Fibroblast of the aortic adventitia (primary cell): ENCODE measurements around the gene KMT5C. TPM values are rescaled to one million over a fixed set of nuclear protein-coding genes. Genes with fewer than 3 reads are reported as not detected.

ENCODE experiments used
- DNase-seq: peaks from one replicate; pipeline ENCODE4 v3.0.0-alpha.2; 2010; ENCODE audit warnings: low read depth
- H3K4me3 ChIP-seq: 2 replicates; pipeline ENCODE4 v1.5.1; 2011; ENCODE audit warnings: low read depth, mild to moderate bottlenecking, control low read depth, low read length, moderate library complexity
- total RNA-seq: library from RNA; depleted of rRNA; stranded (reverse); fragments of >200 nt; gene quantifications from 2 replicates; pipeline ENCODE4 v1.2.3, GENCODE V29; 2012; ENCODE audit warnings: low replicate concordance
- TF ChIP-seq, protein P1 (sequence below): IDR thresholded peaks from 2 replicates; pipeline ENCODE4 v1.5.1; 2011; ENCODE audit warnings: mild to moderate bottlenecking, low read length, control low read depth, inconsistent platforms; ENCODE audit not compliant: insufficient read depth

KMT5C gene
- total RNA-seq, 1 donor = 6.7 TPM

DNA sequence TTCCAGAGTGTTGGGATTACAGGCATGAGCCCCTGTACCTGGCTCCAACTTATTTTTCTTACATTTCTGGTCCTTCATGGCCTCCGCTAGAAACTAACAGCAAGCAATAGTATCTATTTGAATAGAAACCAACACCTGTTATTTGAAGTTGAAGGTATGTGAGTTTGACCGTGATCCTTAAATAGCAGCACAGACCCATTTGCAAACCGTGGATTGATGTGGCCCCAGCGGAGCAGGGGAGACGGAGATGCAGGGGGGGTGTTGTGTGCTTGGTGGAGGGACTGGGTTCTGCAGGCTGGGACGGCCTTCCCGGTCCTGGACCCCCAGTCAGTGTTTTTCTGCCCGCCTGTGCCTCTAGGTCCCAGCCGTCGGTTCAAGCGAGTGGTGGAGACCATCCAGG lies 31.4 kb upstream of the KMT5C start:
- DNase-seq = no peak
- TF ChIP-seq, protein P1, sequence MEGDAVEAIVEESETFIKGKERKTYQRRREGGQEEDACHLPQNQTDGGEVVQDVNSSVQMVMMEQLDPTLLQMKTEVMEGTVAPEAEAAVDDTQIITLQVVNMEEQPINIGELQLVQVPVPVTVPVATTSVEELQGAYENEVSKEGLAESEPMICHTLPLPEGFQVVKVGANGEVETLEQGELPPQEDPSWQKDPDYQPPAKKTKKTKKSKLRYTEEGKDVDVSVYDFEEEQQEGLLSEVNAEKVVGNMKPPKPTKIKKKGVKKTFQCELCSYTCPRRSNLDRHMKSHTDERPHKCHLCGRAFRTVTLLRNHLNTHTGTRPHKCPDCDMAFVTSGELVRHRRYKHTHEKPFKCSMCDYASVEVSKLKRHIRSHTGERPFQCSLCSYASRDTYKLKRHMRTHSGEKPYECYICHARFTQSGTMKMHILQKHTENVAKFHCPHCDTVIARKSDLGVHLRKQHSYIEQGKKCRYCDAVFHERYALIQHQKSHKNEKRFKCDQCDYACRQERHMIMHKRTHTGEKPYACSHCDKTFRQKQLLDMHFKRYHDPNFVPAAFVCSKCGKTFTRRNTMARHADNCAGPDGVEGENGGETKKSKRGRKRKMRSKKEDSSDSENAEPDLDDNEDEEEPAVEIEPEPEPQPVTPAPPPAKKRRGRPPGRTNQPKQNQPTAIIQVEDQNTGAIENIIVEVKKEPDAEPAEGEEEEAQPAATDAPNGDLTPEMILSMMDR = no peak
- H3K4me3 ChIP-seq = no peak overlapping the region

DNA sequence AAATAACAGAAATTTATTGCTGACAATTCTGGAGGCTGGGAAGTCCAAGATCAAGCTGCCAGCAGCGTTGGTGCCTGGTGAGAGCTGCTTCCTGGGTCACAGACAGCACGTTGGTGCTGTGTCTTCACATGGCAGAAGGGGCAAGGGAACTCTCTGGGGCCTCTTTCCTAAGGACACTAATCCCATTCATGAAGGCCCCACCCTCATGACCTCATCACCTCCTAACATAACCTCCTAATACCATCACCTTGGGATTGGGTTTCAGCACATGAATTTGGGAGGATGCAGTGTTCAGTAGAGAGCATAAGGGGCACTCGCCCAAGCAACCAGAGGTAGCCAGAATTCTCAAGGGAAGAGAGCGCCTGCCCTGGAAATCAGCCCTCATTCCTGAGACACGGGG lies 30.2 kb upstream of the KMT5C start:
- TF ChIP-seq, protein P1 = no peak
- DNase-seq = no peak
- H3K4me3 ChIP-seq = no peak overlapping the region

DNA sequence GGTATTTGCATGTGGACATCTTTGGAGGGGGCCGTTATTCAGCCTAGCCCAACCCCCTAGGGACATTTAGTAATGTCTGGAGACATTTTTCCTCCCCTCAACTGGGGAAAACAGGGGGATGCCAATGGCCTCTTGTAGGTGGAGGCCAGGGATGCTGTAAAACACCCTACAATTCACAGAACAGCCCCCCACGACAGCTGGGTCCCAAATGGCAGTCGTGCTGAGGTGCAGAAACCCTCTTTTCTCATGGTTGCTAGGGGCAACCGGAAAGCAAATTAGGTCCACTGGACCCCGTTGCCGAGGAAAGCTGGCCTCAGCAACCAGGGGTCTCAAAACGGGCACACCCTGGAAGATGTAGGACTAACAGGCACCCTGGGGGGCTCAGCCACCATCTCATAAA lies 29.2 kb upstream of the KMT5C start:
- DNase-seq = no peak
- no peak overlapping the region for H3K4me3 ChIP-seq
- TF ChIP-seq, protein P1 = no peak

DNA sequence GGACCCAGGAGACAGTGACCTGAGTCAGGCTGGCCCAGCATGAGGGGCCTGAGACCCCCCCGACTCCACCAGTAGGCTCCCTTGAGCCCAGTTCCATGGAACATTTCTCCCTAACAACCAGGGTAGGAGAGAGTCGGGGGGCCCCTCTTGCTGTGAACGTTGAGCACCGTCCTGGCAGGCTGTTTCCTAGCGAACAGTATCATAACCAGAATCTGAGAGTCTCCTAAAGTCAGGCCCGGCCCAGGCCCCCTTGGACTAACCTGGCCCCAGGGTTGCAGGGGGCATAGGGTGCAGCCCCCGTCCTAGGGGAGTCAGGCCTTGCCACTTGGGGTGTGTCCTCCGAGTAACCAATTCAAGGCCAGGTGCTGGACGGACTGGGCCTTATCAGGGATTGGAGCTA lies 28.3 kb upstream of the KMT5C start:
- TF ChIP-seq, protein P1 = no peak
- DNase-seq = no peak
- no peak overlapping the region for H3K4me3 ChIP-seq

DNA sequence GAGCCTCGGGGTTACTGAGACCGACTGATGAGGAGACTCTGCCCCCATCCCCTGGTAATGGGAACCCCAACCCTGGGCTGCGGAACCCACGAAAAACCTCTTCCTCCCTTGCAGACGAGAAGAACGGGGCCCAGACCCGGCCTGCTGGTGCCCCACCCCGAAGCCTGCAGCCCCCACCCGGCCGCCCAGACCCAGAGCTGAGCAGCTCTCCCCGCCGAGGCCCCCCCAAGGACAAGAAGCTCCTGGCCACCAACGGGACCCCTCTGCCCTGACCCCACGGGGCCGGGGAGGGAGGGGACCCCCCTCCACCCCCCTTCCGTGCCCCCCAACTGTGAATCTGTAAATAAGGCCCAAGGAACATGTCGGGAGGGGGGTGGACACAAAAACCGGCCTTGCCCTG lies 27.9 kb upstream of the KMT5C start:
- TF ChIP-seq, protein P1 = no peak
- H3K4me3 ChIP-seq = no peak overlapping the region
- no peak for DNase-seq

DNA sequence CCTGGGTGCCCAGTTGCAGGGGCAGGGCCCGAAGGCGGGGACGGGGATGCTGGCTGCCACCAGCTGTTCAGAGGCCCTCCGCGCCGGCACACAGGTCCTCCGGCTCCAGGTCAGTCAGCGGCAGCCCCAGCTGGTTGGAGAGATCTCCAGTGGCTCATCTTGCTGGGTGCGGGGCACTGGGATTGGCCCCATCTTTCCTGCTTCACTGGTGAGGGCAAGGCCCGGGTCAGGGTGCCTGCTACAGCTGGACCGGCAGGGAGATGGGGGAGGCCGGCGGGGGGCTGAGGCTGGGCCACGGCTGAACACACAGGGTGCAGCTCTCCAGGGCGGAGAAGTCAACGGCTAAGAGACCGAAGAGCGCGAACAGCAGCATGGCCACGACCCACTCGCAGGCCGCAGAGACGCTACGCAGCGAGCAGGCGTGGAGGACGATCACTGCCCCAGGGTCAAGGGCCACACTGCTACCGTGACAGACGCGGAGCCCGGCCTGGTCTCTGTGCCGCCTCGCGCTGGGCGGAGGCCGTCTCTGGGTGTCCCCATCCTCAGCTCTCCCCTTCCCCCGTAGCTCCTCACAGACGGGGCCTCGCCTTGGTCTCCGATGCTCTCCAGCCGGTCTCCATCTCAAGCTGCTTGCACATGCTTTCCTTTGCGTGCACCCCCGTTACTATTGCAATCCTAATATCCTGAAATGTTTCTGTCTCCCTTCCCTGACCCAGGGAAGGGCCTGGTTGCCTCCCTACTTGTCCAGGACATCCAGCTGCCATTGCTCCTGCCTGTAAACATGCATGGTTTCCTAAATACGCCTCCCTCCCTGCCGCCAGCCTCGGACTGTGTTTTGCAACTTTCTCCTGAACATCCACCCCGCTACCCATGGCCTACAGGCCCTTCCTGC lies 26.8 kb upstream of the KMT5C start:
- no peak overlapping the region for H3K4me3 ChIP-seq
- TF ChIP-seq, protein P1 = no peak
- DNase-seq = no peak
